Measurements from ENCODE around the gene WDR20. TPM values are rescaled to one million over a fixed set of nuclear protein-coding genes. Genes with fewer than 3 reads are reported as not detected.
"Not testable (repeated sequence)": the region's sequence is repeated elsewhere in the genome, so short reads cannot be mapped to it uniquely, and the experiment has no call there.

WDR20 gene
- polyA plus RNA-seq, 1 of the 3 experiments (the other 2 are of a cell fraction), result 12.4 TPM

DNA sequence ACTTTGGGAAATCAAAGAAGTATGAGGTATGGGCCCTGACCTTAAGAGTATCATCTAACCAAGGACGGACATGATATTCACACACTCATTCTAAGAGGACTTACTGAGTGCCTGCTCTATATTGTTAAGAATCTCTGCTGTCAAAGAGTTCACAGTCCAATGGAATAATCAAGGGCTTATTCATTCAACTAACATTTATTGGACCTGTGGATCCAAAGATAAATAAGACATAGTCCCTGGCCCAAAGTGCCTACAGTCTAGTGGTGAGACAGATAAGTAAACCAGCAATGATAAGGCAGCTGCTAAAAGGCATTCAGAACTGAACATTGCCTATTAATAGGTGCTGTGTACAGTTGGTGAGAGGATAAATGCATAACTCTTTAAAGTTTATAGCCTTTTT lies 11.0 kb downstream of the WDR20 start:
- Histone ChIP-seq H3K79me2 (ENCODE audit: insufficient read depth) (peaks cover 95% of the 10 kb centered on the region), H3K9ac (no peak overlapping the region), H3F3A (replicated peaks; ENCODE audit: insufficient read depth) (peaks cover 9% of the 10 kb centered on the region), H3K27me3 (ENCODE audit: insufficient read depth) (no peaks in the 10 kb centered on the region), H2AFZ (ENCODE audit: low read depth) (no peak overlapping the region), H3K4me1 (ENCODE audit: control insufficient read depth in 1 of 2, insufficient read depth in 2 of 2, low read depth in 1 of 2, low read length in 1 of 2) (peaks cover 2 to 11% of the 10 kb centered on the region in 2 experiments; a peak in 2 of 4 replicates), H3K27ac (ENCODE audit: low read depth in 2 of 2, low read length in 1 of 2) (no peak overlapping the region), H4K20me1 (ENCODE audit: insufficient read depth) (peaks cover 52% of the 10 kb centered on the region), H3K4me2 (no peak overlapping the region), H3K36me3 (replicated peaks in 1 of 2; ENCODE audit: control insufficient read depth in 1 of 2, insufficient read depth in 2 of 2, low read length in 1 of 2) (peaks cover 0 to 10% of the 10 kb centered on the region in 2 experiments), H3K4me3 (ENCODE audit: low read depth in 2 of 2, low read length in 1 of 2) (no peak overlapping the region), H3K9me3 (no peaks in the 10 kb centered on the region), H3K9me2 (no peaks in the 10 kb centered on the region)
- ChIA-PET POLR2A (no interaction called here), CTCF (no interaction called here)
- TF ChIP-seq RCOR1 (IDR thresholded peaks at IDR 0.05; ENCODE audit: low read length) (no peak), NRF1 (IDR thresholded peaks at IDR 0.05; ENCODE audit: low read depth, low read length) (no peak), NFIC (IDR thresholded peaks at IDR 0.05; ENCODE audit: borderline replicate concordance) (no peak), ELF1 (IDR thresholded peaks at IDR 0.05) (no peak), GABPA (IDR thresholded peaks at IDR 0.05; ENCODE audit: low read depth) (no peak), MEF2A (IDR thresholded peaks at IDR 0.05; ENCODE audit: borderline replicate concordance, low read depth) (no peak), YY1 (IDR thresholded peaks at IDR 0.05; ENCODE audit: low read depth) (no peak), EZH2phosphoT487 (IDR thresholded peaks at IDR 0.05; ENCODE audit: borderline replicate concordance, low read depth) (no peak), RFX5 (IDR thresholded peaks at IDR 0.05; ENCODE audit: low read length) (no peak), CHD2 (IDR thresholded peaks at IDR 0.05; ENCODE audit: low read length, partially characterized antibody) (no peak), TEAD4 (IDR thresholded peaks at IDR 0.05; ENCODE audit: borderline replicate concordance, insufficient read depth) (no peak), JUND (IDR thresholded peaks at IDR 0.05) (no peak), TCF12 (IDR thresholded peaks at IDR 0.05) (no peak)
- TF ChIP-seq, protein P1, sequence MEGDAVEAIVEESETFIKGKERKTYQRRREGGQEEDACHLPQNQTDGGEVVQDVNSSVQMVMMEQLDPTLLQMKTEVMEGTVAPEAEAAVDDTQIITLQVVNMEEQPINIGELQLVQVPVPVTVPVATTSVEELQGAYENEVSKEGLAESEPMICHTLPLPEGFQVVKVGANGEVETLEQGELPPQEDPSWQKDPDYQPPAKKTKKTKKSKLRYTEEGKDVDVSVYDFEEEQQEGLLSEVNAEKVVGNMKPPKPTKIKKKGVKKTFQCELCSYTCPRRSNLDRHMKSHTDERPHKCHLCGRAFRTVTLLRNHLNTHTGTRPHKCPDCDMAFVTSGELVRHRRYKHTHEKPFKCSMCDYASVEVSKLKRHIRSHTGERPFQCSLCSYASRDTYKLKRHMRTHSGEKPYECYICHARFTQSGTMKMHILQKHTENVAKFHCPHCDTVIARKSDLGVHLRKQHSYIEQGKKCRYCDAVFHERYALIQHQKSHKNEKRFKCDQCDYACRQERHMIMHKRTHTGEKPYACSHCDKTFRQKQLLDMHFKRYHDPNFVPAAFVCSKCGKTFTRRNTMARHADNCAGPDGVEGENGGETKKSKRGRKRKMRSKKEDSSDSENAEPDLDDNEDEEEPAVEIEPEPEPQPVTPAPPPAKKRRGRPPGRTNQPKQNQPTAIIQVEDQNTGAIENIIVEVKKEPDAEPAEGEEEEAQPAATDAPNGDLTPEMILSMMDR (IDR thresholded peaks at IDR 0.05), result no peak
- TF ChIP-seq, protein P2, sequence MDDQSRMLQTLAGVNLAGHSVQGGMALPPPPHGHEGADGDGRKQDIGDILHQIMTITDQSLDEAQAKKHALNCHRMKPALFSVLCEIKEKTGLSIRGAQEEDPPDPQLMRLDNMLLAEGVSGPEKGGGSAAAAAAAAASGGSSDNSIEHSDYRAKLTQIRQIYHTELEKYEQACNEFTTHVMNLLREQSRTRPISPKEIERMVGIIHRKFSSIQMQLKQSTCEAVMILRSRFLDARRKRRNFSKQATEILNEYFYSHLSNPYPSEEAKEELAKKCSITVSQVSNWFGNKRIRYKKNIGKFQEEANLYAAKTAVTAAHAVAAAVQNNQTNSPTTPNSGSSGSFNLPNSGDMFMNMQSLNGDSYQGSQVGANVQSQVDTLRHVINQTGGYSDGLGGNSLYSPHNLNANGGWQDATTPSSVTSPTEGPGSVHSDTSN (IDR thresholded peaks at IDR 0.05), result no peak
- TF ChIP-seq, protein P3, sequence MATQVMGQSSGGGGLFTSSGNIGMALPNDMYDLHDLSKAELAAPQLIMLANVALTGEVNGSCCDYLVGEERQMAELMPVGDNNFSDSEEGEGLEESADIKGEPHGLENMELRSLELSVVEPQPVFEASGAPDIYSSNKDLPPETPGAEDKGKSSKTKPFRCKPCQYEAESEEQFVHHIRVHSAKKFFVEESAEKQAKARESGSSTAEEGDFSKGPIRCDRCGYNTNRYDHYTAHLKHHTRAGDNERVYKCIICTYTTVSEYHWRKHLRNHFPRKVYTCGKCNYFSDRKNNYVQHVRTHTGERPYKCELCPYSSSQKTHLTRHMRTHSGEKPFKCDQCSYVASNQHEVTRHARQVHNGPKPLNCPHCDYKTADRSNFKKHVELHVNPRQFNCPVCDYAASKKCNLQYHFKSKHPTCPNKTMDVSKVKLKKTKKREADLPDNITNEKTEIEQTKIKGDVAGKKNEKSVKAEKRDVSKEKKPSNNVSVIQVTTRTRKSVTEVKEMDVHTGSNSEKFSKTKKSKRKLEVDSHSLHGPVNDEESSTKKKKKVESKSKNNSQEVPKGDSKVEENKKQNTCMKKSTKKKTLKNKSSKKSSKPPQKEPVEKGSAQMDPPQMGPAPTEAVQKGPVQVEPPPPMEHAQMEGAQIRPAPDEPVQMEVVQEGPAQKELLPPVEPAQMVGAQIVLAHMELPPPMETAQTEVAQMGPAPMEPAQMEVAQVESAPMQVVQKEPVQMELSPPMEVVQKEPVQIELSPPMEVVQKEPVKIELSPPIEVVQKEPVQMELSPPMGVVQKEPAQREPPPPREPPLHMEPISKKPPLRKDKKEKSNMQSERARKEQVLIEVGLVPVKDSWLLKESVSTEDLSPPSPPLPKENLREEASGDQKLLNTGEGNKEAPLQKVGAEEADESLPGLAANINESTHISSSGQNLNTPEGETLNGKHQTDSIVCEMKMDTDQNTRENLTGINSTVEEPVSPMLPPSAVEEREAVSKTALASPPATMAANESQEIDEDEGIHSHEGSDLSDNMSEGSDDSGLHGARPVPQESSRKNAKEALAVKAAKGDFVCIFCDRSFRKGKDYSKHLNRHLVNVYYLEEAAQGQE (IDR thresholded peaks at IDR 0.05; ENCODE audit: low read depth, low read length), result no peak
- TF ChIP-seq, protein P4, sequence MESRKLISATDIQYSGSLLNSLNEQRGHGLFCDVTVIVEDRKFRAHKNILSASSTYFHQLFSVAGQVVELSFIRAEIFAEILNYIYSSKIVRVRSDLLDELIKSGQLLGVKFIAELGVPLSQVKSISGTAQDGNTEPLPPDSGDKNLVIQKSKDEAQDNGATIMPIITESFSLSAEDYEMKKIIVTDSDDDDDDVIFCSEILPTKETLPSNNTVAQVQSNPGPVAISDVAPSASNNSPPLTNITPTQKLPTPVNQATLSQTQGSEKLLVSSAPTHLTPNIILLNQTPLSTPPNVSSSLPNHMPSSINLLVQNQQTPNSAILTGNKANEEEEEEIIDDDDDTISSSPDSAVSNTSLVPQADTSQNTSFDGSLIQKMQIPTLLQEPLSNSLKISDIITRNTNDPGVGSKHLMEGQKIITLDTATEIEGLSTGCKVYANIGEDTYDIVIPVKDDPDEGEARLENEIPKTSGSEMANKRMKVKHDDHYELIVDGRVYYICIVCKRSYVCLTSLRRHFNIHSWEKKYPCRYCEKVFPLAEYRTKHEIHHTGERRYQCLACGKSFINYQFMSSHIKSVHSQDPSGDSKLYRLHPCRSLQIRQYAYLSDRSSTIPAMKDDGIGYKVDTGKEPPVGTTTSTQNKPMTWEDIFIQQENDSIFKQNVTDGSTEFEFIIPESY (IDR thresholded peaks at IDR 0.05; ENCODE audit: borderline replicate concordance, low read depth), result no peak
- TF ChIP-seq, protein P5, sequence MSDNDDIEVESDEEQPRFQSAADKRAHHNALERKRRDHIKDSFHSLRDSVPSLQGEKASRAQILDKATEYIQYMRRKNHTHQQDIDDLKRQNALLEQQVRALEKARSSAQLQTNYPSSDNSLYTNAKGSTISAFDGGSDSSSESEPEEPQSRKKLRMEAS (IDR thresholded peaks at IDR 0.05; ENCODE audit: low read depth), result no peak
- no peak for DNase-seq
- WGBS (ENCODE audit: low lambda C conversion rate), result 83% methylated on average over 1 of the region's 1 CpG

- peaks cover 95% of the 10 kb centered on the region for H3K79me2 ChIP-seq (ENCODE audit: insufficient read depth)
- H3K4me3 ChIP-seq (ENCODE audit: low read depth in 2 of 2, low read length in 1 of 2); H3F3A ChIP-seq (replicated peaks; ENCODE audit: insufficient read depth); POLR2A ChIA-PET; H3K4me2 ChIP-seq; DNase-seq; H2AFZ ChIP-seq (ENCODE audit: low read depth); H3K36me3 ChIP-seq (replicated peaks in 1 of 2; ENCODE audit: control insufficient read depth in 1 of 2, insufficient read depth in 2 of 2, low read length in 1 of 2); H3K27ac ChIP-seq (ENCODE audit: low read depth in 2 of 2, low read length in 1 of 2); CTCF ChIA-PET; H3K9me3 ChIP-seq; H3K9ac ChIP-seq; H3K27me3 ChIP-seq (ENCODE audit: insufficient read depth); H3K9me2 ChIP-seq: not testable (repeated sequence)
- 97% methylated on average over 3 of the region's 3 CpGs for WGBS (ENCODE audit: low lambda C conversion rate)
- H3K4me1 ChIP-seq (ENCODE audit: control insufficient read depth in 1 of 2, insufficient read depth in 2 of 2, low read depth in 1 of 2, low read length in 1 of 2), result peaks cover 2 to 11% of the 10 kb centered on the region in 2 experiments; a peak in 2 of 4 replicates
- H4K20me1 ChIP-seq (ENCODE audit: insufficient read depth), result peaks cover 54% of the 10 kb centered on the region
Measured at GRCh38 chr14:102151411-102151810, 11.7 kb downstream of the WDR20 start.
